GM12801 (cell line): ENCODE measurements around the gene OXCT1.

ENCODE experiments used
- TF ChIP-seq, protein P1 (sequence below): IDR thresholded peaks from one replicate; pipeline ENCODE4 v1.5.1; 2011; ENCODE audit warnings: control low read depth; ENCODE audit not compliant: insufficient read length; ENCODE audit errors: extremely low read depth

Gene OXCT1

DNA sequence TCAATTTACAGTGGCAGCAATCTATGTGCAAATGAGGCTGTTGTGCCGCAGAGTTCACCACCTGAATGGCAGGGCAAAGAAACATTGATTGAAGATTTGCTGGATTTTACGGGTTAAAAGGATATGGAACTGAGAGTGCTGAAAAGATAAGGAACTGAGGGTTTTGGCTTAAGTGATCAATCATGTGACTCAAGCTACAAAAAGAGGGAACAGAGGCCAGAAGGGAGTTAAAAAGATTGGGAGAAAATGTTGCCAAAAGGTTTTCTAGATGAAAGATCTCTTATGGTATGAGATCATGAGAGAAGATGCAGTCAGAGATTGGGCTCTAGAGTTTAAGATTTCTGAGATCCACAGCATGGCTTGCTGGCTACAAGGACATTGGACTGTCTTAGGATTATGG lies 26.0 kb upstream of the OXCT1 start:
- TF ChIP-seq, protein P1, sequence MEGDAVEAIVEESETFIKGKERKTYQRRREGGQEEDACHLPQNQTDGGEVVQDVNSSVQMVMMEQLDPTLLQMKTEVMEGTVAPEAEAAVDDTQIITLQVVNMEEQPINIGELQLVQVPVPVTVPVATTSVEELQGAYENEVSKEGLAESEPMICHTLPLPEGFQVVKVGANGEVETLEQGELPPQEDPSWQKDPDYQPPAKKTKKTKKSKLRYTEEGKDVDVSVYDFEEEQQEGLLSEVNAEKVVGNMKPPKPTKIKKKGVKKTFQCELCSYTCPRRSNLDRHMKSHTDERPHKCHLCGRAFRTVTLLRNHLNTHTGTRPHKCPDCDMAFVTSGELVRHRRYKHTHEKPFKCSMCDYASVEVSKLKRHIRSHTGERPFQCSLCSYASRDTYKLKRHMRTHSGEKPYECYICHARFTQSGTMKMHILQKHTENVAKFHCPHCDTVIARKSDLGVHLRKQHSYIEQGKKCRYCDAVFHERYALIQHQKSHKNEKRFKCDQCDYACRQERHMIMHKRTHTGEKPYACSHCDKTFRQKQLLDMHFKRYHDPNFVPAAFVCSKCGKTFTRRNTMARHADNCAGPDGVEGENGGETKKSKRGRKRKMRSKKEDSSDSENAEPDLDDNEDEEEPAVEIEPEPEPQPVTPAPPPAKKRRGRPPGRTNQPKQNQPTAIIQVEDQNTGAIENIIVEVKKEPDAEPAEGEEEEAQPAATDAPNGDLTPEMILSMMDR: no peak

DNA sequence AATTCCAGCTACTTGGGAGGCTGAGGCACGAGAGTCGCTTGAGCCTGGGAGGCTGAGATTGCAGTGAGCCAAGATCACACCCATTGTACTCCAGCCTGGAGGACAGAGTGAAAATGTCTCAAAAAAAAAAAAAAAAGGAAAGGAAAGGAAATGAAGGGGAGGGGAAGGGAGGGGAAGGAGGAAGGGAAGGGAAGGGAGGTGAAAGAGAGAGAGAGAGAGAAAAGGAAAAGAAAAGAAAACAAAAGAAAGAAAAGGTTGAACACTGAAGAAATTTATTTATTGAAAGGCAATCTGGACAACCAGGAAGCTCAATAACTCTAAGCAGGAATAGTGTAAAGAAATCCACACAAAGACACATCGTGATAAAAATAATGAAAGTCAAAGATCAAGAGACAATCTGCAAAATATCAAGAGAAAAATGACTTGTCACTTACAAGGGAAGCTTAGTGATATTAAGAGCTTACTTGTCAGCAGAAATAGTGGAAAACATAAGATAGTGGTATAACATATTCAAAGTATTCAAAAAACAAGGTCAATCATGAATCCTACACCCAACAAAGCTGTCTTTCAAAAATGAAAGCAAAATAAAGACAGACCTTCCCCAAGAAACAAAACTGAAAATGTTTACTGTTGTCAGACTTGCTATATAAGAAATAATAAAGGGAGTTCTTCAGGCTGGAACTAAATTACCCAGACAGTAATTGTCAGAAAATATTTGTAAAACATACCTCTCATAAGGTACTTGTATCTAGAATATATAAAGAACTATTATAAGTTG lies 23.0 kb upstream of the OXCT1 start:
- TF ChIP-seq, protein P1: no peak

DNA sequence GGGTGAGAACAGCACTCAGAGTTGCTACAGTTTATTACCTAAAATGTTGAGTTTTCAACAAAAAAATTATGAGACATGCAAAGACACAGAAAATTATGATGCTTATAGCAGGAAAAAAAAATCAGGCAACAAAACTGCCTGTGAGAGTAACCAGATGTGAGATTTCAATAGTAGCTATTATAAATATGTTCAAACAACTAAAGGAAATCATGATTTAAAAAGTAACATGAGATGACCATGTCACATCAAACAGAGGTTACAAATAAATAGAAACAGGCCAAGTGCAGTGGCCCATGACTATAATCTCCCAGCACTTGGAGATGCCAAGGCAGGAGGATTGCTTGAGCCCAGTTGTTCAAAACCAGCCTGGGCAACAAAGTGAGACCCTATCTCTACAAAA lies 21.8 kb upstream of the OXCT1 start:
- TF ChIP-seq, protein P1: no peak

DNA sequence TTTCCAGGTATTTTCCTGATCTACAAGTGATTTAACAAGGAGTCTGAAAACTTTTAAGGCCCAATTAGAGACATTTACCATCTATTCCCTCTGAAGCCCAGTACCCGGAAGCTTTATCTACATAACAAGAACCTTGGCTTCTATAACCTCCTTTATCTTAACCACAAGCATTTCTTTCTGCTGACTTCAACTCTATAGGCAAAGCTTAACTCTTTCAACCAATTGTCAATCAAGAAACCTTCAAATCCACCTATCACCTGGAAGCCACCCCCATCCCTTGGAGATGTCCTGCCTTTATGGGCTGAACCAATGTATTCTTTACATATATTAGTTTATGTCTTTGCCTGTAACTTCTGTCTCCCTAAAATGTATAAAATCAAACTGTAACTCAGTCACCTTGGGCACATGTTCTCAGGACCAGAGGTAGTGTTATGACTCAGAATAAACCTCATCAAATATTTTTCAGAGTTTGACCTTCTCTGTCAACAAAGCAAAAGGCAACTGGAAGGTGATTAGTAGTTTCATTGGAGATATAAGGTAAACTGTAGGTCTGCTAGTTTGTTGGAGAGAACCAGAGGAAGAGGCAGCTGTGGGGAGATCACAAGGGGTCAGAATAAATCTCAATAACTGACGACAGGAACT lies 21.0 kb upstream of the OXCT1 start:
- TF ChIP-seq, protein P1: no peak

DNA sequence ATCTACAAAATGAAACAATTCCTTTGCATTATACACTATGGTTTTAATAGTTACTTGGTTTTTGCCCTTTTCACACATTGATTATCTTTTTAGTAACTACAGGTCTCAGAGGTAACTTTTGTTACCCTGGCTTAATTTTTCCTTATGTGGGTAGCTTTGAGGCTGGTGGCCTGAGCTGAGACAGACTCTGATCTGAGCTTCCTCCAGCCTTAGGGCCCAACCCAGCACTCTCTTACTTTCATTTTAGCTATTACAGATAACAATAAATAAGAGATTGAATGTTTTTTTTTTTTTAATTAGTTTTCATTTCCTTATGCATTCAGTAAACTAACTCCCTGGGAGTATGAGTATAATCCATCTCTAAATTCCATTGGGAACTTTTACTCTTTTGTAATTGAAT lies 15.1 kb upstream of the OXCT1 start:
- TF ChIP-seq, protein P1: no peak

DNA sequence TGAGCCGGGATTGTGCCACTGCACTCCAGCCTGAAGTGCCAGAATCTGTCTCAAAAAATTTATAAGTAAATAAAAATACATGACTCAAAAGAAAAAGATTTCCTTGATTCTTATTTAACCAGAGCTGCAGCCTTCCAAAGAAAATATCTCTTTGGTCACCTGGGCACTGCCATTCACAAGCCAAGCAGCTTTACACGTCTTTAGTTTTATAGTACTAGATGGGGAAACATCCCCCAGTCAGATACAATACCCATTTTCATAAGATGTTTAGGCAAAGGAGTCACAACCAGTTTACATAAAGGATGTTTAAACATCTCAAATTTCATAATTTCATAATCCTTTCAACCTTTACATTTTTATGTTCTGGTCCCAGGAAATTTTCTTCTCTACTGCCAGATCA lies 13.7 kb upstream of the OXCT1 start:
- TF ChIP-seq, protein P1: no peak

DNA sequence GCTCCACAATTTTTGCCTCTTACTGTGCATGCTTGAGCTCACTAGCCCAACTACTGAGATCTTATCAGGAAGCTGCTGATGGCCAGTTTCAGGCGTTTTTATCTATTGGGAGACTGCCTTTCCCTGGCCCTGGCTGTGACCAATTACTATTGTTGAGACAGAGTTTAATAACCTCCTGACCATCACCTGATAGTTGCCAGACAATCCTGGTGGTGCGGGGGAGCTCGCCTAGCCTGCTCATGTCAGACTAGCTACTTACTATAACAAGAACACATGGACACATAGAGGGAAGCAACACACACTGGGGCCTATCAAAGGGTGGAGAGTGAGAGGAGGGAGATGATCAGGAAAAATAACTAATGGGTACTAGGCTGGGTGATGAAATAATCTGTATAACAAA lies 13.0 kb upstream of the OXCT1 start:
- TF ChIP-seq, protein P1: no peak
